CD4-positive, alpha-beta T cell treated with Interleukin-4 for 1 hour (primary cell): Measurements from ENCODE around the gene MX1.

Source experiments
- DNase-seq, 2 donors: peaks; one replicate each; pipeline ENCODE4 v3.0.0-alpha.2; 2020 to 2022

MX1 gene

GRCh38 chr21:41425954-41426675, at the start of gene MX1:
Gene MX1 (plus strand): TSS chr21:41426239. CDS start chr21:41432071, 5,832 bp downstream.
- peak; percentile 86 to 87 for DNase-seq

DNA sequence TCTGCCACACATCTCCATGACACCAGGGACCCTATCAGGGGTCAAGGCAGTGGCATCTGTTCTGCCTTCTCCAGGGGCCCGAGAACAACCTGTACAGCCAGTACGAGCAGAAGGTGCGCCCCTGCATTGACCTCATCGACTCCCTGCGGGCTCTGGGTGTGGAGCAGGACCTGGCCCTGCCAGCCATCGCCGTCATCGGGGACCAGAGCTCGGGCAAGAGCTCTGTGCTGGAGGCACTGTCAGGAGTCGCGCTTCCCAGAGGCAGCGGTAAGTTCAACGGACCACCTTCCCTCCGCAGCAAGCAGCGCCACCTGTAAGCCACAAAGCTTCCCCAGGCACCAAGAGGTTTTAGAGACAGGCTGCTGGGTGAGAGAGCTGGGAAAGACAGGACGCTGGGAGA, 48.3 kb upstream of the MX1 start:
- DNase-seq, result no peak

DNA sequence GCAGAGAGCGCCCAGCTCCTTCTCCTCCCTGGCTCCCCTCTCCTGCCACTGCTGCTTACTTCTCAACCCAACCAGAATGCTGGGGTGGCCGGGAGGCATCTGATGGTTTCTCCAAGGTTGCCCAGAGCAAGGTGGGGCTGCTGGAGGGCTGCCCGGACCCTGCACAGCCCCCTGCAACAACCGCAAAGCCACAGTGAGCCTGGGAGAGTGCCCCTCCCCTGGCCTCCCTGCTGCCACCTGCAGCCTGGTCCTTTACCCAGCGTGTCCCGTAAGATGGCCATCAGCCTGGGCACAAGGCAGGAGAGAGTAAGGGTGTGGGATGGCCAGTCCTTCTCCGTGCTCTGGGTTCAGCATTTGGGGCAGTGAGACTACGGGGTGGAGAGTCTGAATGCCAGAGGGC, 47.2 kb upstream of the MX1 start:
- DNase-seq, result no peak

GRCh38 chr21:41379901-41380300, 46.1 kb upstream of the MX1 start:
- DNase-seq, result no peak

DNA sequence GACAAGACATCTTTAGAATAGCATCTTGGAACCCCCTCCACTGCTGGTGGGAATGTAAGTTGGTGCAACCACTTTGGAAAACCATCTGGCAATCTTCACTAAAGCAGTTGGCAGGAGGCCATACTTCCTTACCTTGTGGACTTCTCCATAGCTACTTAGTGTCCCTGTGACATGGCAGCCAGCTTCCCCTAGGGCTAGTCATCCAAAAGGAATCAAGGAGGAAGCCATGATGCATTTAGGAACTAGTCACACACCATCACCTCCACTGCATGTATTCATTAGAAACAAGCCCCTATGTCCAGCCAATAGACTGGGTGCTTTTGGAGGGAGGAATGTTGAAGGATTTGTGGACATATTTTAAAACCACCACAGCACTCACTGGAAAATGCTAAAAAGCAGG, 44.3 kb upstream of the MX1 start:
- DNase-seq, result no peak

DNA sequence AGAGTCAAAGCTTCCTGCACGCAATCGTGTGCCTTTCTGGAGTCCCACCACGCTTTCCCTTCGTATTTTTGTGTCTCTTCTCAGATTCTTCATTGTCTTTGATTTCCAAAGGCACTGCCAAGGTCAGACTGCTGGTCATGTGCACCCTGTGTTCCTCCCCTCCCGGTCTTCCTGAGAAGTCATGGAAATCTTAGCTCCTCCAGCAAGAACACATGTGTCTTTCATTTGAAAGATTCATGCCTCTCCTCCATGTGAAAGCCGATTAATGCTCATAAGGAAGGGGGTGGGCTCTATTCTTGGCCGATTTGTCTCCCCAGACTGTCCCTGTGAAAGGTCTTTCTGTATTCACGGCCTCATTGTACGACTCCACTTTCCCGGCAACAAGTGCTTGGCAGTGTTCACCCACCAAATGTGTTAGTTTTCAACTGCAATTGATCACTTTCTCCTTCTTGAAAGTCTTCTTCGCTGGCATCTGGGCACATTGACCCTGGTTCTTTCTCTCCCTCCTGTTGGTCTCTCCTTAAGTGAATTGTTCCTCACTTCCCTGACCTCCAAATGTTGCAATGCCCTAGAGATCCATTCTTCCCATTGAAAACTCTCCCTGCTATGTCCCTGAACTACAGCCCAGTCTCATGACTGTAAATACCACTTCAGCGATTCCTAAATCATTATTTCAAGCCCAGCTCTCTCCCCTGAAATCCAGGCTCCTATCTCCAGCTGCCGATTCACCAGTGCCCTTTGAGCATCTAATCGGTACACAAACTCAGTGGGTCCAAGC, 38.8 kb upstream of the MX1 start:
- DNase-seq, result no peak

GRCh38 chr21:41387824-41388223, 38.2 kb upstream of the MX1 start:
- no peak for DNase-seq

DNA sequence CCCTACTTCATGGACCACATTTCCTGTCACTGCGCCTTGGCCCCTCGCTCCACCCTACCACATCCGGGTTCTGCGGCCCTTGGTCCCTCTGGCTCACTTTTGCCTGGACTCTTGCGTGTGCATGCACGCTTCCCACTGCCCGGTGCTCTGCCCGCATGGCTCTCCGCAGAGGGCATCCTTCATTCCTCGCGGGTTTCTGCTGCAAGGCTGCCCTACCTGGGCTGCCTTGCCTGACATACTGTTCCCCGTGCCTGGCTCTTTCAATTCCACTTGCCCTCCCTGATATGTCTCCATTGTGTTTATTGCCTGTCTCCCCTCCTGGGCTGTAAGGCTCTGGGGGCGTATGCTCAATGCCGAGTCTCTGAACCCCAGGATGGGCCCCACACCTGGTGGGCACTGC, 37.8 kb upstream of the MX1 start:
- no peak for DNase-seq

GRCh38 chr21:41390043-41390639, 35.9 kb upstream of the MX1 start:
- DNase-seq, result peak in 1 of 2 donors; percentile 7

- DNase-seq, result no peak
Measured at GRCh38 chr21:41393876-41394465, 32.1 kb upstream of the MX1 start.

- DNase-seq, result no peak
Measured at GRCh38 chr21:41396558-41397075, 29.4 kb upstream of the MX1 start.

DNA sequence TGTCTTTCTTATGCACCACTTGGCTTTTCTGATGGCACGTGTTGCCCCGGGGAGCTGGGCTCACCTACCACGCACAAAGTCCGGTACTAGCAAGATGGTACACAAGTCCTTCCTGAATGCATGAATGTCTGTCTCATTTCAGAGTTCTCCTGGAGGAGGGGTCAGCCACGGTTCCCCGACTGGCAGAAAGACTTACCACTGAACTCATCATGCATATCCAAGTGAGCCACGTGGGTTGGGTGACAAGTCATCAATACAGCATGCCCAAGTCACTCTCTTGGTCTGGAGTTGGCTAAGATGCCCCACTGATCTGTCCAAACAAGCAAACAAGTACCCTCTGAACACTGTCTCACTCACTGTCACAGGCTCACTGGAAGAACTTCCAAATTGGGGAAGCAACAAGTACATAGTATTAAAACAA, 28.6 kb upstream of the MX1 start:
- no peak for DNase-seq

DNA sequence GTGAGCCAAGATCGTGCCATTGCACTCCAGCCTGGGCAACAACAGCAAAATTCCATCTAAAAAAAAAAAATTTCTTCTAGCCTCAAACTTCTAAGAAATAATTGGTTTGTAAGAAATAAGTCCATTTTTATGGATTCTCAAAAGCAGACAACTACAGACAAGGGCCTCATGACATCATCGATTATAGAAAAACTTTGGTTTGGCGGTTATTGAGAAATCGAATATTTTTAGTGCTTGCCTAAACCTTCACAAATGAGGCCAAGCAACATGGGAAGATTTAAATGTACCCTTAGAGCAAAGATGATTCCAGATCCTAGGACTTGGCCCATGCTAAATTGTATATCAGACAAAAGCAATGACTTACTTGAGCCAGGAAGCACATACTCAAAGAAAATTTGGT, 27.8 kb upstream of the MX1 start:
- DNase-seq, result no peak

- no peak for DNase-seq
Measured at GRCh38 chr21:41398831-41399230, 27.2 kb upstream of the MX1 start.

DNA sequence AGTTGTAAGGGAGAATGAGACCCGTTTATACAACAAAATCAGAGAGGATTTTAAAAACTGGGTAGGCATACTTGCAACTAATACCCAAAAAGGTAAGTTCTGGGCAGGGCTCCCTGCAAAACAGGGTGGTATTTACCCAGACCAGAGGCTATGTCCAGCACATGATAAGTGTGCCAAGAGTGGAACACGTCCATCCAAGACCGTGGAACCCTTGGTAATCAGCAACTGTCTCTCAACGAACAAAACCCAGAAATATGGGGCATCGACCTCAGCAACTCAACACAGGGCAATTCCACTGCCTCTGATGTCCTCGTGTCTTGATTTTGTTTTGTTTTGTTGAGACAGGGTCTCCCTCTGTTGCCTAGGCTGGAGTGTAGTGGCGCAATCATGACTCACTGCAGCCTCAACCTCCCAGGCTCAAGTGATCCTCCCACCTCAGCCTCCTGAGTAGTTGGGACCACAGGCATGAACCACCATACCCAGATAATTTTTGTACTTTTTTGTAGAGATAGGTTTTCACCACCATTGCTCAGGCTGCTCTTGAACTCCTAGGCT, 26.7 kb upstream of the MX1 start:
- DNase-seq, result no peak

- no peak for DNase-seq
Measured at GRCh38 chr21:41402231-41402630, 23.8 kb upstream of the MX1 start.

DNA sequence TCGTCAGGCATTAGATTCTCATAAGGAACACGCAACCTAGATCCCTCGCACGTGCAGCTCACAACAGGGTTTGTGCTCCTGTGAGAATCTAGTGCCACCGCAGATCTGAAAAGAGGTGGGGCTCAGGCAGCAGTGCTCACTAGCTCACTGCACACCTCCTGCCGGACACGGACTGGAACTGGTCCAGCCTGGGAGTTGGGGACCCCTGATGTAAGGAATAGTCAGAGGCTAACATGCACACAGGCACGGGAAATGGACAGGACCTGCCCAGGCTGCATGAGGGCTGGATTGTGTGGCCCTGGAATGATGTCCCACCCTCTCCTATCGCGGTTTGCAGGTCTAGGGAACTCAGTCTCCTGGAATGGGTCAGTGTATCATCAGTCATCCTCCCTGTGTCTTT, 23.2 kb upstream of the MX1 start:
- no peak for DNase-seq

GRCh38 chr21:41403331-41403730, 22.7 kb upstream of the MX1 start:
- DNase-seq, result no peak

- DNase-seq, result no peak
Measured at GRCh38 chr21:41403966-41404365, 22.1 kb upstream of the MX1 start.

GRCh38 chr21:41405321-41405720, 20.7 kb upstream of the MX1 start:
- no peak for DNase-seq

GRCh38 chr21:41406340-41406739, 19.7 kb upstream of the MX1 start:
- peak in 1 of 2 donors; percentile 40 for DNase-seq

GRCh38 chr21:41407541-41408460, 18.2 kb upstream of the MX1 start:
- no peak for DNase-seq
